GM21447 (cell line): Measurements from ENCODE around the gene SYMPK.

Experiments
- ATAC-seq: cut with Tn5 transposase; IDR thresholded peaks from one replicate; pipeline ENCODE4 v1.9.1; 2021; ENCODE audit not compliant: unreplicated experiment

Gene SYMPK

DNA sequence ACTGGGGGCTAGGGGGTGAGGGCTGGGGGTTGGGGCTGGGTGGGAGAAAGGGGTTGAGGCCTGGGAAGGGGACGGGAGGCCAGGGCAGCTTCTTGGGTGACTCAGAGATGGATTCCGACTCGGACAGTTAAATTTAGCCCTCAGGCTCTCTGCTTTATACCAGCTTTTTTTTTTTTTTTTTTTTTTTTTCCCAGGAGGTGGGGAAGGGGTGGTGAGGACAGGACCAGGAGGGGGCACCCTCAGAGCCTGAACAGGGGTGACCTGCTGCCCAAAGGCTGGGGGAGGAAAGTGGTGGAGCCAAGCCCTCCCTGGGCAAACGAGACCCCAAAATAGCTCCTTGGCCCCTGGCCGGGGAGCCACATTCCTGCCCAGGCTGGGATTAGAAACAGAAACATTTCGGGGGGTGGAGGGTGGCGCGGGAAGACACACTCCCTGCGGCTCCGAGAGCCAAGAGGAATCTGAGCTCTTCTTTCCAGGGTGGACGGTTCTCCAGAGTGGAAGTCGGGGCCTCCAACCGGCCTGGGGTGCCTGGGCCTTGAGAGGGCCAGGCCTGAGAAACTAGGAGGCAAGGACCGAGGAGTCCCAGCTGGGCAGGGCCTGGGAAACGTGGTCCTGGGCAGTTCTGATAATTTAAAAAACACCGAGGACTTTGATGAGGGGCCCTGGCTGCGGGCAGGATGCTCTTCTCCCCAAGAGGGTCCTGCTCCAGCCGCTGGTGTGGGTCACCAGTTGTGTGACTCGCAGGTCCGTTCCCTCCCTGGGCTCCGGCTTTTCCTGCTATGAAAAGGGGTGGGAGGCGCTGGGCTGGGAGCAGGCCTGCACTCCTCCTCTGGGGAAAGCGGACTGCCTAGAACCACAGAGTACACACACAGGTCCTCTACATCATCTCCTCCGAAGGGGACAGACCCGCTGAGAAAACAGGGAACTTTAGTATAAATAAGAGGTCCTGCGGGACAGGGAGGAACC is 79.8 kb downstream of the SYMPK start:
- ATAC-seq: no peak

DNA sequence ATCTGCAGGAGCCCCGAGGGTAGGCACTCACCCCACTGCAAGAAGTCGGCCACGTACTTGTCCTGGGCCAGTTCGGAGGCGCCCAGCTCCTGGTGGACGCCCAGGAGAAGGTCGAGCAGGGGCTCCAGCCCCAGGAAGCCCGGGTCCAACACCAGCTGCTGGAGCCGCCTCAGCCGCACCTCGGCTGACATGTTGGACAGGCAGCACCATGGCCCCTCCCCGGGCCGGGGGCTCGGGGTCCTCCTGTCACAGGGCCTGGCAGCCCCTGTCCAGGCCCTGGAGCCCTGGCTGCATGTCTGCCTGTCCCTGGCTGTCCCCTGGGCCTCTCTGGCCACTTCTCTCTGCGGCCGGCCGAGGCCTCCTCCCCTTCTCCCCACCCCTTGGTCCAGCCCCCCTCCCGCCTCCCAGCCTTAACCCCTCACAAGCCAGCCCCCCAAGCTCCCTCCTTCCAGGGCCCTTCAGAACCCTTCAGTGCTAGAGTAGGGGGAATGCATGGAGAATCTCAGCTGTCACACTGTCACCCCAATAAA is 80.7 kb downstream of the SYMPK start, which contains the start of gene DMPK:
Gene DMPK, minus strand, starts transcription at position 329 of the 530 bp plus-strand sequence. Its CDS starts 138 bp downstream, at position 191.
- ATAC-seq: no peak

DNA sequence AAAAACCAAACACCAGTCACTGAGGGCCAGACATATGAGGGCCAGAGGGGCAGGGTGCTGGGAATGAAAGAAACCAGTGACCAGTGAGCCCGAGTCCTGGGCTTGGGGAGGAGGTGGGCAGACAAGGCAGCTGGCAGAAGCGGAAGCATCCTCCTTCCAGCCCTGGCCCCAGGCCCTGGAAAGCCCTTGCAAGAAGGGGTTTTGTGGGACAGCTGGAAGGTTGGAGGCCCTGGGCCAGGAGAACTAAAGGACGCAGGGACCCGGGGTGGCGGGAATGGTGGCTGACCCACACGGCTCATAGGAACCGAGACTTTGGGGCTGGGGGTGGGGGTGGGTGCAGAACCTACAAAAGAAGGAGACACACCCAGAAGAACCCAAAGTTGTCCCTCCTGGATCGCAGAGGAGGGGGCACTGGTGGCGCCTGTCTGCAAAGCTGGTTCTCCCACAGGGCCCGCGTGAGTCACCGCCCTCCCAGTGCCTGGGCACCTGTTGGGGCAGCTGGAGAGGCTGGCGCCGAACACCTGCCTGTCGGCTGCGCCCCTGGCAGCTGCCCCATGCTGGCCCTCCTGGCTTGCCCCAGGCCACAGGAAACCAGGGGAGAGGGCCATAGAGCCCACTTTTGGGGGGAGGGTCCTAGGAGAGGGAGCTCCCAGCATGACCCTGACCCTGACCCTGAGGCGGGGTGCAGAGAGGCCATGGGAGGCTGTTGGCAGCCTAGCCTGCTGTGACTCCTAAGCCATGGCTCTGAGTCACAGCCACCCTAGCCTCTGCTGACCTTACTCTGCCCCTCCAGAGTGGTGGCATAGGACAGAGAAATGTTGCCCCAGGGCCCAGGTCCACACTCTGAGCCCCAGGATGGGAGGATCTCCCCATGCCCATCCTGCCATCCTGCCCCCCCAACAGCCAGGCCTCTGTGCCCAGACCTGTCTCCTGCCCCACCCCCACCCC is 81.5 kb downstream of the SYMPK start:
- no peak for ATAC-seq

DNA sequence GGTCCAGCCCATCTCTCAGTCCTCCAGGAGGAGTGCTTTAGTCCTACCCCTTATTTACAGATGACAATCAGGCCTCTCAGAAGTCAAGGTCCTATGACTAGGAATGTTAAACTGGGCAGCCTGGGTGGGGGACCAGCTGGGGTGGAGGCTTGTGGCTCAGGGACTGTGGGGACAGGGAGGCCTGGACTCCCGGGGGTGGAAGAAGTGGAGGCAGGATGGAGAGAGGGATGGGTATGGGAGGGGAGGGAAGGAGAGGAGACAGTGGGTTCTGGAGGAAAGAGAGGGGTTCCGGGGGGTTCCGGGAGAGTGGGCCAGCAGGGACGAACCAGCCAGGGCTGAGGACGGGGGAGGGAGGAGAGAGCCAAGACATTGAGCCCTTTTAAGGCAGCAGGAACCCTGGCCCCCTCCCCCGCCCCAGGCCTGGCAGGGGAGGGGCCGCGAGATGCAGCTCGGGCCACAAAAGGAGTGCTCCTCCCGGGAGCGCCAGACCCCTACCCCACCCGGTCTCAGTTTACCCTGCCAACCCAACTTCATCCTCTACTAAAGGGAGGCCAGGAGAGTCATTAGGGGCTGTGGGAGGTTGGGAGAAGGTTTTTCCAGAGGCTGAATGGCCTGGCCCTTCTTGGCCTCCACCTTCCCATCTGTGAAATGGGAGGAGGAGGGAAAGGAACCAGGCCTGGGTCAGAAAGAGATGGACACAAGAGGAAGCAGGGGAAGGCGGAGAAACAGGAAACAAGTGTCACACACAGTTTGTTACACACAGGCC is 82.3 kb downstream of the SYMPK start:
- ATAC-seq: no peak

DNA sequence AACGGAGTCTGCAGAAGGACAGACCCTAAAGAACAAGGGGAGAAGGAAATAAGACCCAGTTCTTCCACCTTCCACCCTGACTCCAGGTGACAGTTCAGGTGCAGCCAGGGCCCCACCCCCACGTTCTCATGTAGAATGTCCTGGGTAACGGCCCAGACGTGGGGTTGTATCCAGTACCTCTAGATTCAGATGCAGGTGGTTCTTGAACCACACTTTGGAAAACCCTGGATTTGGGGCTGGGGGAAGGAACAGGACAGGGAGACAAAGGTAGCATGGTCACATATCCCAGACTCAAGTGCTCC is 82.8 kb downstream of the SYMPK start:
- no peak for ATAC-seq

DNA sequence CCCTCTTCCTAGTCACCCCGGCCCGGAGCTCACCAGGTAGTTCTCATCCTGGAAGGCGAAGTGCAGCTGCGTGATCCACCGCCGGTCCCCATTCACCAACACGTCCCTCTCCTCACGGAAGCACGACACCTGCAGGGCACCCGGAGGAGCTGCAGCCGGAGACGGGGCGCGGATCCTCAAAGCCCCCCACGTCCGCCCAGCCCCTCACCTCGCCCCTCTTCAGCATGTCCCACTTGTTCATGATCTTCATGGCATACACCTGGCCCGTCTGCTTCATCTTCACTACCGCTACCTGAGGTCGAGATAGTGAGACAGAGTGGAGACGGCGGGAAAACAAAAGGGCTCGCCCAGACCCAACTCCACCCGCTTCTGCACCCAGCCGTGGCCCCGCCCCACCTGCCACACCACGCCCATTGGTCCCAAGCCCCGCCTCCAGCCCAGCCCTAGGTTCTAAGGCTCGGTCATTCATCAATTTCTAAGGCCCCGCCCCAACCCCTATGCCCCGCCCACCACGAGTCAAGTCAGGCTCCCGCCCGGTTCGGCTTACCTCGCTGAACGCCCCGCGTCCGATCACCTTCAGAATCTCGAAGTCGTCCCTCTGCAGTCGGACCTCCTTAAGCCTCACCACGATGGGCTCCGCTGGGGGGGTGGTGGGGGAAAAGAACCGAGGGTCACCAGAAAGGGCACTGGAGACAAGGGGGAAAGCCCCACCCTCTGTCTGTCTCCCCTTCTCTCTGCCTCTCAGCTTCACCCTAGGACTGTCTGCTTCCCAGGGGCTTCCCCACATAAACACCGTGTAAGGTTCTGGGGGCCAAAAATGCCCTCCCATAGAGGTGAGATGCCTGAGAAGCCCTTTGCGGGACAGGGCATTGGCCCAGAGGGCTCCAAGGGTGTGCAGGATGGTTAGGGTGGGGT is 83.5 kb downstream of the SYMPK start:
- ATAC-seq: peak; percentile 85

DNA sequence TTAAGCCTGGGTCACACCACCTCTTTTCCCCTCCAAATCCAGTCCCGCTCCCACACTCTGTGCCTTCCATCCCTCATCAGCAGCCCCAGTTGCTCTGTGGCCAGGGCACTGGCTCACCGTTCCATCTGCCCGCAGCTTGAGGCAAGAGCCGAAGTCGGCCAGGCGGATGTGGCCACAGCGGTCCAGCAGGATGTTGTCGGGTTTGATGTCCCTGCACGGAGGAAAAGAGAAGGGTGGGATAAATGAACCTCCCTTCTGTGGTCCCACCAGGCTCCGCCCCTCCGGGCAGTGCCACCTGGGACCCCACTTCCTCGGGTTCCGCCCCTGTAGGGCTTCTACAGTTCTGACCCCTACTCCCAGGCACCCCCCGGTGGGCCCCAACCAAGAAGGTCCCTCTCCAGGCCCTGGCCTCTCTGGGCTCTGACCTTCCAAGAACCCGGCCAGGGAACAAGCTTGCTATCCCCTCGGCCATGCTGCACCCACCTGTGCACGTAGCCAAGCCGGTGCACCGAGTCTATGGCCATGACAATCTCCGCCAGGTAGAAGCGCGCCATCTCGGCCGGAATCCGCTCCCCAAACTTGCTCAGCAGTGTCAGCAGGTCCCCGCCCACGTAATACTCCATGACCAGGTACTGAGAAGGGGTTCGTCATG is 84.8 kb downstream of the SYMPK start:
- ATAC-seq: no peak

DNA sequence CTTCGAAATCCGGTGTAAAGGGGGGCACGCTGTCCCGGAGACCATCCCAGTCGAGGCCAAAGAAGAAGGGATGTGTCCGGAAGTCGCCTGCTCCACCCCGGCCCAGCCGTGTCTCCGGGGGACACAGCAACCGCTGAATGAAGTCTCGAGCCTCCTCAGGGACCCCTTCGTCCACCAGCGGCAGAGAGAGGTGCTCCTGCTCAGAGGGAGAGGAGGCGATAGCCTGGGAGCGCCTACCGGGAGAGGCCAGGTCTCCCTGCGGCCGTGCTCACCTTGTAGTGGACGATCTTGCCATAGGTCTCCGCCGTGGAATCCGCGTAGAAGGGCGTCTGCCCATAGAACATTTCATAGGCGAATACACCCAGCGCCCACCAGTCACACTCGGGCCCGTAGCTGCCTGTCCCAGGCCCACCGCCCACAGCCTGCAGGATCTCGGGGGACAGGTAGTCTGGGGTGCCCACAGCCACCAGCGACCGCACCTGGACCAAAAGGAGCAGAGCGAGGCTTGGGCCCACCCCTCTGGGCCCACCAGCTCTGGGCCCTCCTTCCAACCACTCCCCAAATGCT is 85.5 kb downstream of the SYMPK start:
- ATAC-seq: no peak

DNA sequence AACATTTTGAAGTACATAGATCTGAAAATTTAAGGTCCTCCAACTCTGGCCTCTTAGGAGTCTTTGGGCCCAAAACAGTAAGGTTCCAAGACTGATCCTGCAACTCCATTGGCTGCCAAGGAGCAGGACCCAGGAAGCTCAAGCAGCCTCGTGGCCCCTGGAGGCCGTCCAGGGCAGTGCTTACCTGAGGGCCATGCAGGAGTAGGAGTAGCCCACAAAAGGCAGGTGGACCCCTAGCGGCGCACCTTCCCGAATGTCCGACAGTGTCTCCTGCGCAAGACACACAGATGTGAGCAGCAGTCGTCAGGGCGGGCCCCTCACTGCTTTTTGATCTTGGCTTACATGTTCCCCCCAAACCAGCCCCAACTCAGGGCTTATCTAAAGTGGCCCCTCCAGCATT is 88.2 kb downstream of the SYMPK start:
- no peak for ATAC-seq

DNA sequence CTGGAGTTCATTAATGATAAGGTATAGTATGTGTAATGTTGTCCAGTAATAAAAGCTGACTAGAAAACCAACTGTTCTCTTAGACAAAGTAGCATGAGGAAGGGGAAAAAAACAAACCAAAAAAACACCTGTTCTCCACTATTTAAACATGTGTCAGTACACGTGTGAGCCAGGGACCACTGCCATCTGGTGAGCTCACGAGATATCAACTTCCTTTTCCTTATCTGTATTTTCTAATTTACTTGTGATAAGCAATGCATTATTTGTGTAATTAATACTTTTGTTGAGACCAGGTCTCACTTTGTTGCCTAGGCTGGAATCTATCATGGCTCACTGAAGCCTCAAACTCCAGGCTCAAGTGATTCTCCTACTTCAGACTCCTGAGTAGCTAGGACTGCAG is 89.6 kb downstream of the SYMPK start:
- no peak for ATAC-seq

DNA sequence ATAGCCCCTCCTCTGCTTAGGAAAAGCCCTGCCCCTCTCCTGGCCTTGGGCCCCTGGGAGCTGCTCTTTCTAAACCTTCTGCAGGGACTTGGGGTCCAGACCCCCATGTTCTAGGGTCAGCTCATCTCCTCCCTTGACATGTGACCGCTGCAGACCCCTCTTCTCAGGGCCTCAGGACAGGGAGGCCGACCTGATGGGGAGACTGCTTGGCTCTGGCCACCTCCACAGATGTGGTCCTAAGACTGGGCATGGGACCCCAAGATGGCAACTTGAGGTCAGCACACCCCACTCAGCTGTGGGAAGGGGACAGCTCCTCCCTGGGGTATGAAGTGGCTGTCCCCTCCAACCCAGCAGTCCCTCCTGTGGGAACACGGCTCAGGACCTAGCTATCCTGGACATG is 90.0 kb downstream of the SYMPK start:
- no peak for ATAC-seq

DNA sequence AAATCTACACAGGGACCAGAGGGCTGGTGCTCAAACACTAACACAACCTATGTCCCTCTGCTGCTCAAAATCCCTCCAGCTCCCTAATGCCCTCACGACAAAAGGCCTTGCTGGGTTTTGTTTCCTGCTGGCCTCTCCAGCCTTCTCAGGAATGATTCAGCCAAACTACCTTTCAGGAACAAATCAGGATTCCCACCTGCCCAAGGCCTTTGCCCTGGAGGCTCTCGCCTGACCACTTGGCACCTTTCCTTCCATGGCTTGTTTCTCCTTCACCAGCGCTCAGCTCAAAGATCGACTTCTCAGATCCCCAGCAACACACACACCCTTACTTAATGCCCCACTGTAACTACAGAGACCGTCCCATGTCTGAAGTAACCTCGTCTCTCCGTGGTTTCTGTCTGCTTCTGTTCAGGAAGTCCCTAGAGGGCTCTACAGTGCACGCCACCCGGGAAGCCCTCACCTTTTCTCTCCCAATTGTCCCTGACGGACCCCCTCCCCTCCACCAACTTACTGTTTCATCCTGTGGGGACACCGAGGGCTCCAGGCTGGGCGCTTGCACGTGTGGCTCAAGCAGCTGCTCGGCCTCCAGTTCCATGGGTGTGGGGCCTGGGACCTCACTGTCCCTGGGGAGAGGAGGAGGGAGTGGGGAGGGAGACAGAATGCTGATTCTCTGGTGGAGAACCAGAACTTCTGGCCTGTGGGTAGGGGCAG is 90.7 kb downstream of the SYMPK start:
- ATAC-seq: no peak

DNA sequence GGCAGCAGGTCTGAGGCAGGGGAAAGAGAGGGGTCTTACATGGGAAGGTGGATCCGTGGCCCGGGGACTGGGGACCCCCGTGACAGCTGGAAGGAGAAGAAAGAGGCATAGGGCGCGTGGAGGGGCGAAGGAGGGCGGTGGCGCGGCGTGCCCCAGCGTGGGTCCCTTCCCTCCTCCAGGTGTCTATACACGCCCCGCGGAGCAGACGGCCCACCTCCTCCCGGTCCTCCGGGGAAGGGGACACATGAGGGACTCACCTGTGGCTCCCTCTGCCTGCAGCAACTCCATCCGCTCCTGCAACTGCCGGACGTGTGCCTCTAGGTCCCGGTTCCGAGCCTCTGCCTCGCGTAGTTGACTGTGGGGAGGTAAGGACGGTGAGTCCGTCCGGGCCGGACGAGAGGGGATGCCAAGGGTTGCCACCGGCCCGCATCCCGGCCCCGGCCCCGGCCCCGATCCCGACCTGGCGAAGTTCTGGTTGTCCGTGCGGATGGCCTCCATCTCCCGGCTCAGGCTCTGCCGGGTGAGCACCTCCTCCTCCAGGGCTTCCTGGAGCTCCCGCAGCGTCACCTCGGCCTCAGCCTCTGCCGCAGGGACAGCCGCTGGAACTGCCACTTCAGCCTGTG is 91.5 kb downstream of the SYMPK start:
- ATAC-seq: no peak

DNA sequence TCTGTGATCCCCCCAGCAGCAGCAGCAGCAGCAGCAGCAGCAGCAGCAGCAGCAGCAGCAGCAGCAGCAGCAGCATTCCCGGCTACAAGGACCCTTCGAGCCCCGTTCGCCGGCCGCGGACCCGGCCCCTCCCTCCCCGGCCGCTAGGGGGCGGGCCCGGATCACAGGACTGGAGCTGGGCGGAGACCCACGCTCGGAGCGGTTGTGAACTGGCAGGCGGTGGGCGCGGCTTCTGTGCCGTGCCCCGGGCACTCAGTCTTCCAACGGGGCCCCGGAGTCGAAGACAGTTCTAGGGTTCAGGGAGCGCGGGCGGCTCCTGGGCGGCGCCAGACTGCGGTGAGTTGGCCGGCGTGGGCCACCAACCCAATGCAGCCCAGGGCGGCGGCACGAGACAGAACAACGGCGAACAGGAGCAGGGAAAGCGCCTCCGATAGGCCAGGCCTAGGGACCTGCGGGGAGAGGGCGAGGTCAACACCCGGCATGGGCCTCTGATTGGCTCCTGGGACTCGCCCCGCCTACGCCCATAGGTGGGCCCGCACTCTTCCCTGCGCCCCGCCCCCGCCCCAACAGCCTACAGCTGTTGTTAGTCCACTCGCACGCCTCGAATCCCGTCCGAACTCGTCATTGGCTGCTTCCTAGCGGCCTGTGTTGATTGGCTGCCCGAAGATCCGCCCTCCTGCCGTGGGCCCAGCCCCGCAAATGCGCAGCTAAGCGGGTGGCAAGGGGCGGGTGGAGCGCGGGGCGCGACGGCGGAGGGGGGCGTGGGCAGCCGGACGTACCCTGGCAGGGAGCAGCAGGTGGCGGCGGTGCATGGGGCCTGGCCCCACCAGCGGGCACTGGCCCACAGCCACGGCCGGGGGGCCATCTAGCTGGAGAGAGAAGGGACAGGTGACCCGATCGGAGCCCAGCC is 92.5 kb downstream of the SYMPK start:
- ATAC-seq: peak; percentile 53

DNA sequence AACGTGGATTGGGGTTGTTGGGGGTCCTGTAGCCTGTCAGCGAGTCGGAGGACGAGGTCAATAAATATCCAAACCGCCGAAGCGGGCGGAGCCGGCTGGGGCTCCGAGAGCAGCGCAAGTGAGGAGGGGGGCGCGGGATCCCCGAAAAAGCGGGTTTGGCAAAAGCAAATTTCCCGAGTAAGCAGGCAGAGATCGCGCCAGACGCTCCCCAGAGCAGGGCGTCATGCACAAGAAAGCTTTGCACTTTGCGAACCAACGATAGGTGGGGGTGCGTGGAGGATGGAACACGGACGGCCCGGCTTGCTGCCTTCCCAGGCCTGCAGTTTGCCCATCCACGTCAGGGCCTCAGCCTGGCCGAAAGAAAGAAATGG is 93.1 kb downstream of the SYMPK start:
- ATAC-seq: no peak

DNA sequence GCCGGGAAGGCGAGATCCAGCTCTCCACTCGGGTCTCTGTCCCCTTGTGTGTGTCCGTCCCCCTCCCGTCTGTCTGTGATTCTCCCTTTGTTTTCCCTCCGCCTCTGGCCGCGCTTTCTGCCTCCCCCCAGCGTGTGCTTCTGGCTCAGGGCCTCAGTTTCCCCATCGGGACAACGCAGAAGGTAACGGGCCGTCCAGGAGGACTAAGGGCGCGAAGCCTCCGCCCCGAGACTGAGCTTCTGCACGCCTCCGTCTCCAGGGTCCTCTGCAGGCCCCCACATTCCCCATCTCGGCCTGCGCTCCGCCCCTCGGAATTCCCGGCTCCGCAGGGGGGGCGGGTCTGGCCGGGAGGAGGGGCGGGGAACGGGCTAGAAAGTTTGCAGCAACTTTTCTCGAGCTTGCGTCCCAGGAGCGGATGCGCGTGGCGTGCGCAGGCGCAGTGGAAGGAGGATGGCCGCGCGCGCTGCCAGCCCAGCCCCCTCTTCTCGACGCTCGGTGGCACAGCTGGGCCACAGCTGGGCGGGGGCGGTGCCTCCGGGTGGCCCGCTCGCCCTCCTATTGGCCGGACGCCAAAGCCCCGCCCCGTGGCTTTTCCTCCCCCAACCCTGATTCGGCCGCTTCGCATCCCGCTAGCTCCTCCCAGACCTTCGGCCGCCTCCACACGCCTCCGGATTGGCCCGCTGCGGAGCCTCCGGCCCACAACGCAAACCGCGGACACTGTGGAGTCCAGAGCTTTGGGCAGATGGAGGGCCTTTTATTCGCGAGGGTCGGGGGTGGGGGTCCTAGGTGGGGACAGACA is 93.8 kb downstream of the SYMPK start, which contains the start of gene SIX5:
Gene SIX5, minus strand, starts transcription at position 269 of the 799 bp plus-strand sequence. CDS start 408 bp downstream, outside the sequence.
- peak; percentile 43 for ATAC-seq
